Activated CD4-positive, alpha-beta T cell treated with anti-CD3 and anti-CD28 coated beads, Interleukin-2, Interleukin-6, amounts not matched to agents 100 ng/mL and 50 ng/mL, durations not matched to agents 16 hours and 8 hours (primary cell): ENCODE measurements around the gene SPIB.
A peak's percentile ranks its signal among the peaks of the same experiment; 100 is the strongest.

ENCODE experiments used
- DNase-seq: peaks from one replicate; pipeline ENCODE4 v3.0.0-alpha.2; 2020

SPIB gene

DNA sequence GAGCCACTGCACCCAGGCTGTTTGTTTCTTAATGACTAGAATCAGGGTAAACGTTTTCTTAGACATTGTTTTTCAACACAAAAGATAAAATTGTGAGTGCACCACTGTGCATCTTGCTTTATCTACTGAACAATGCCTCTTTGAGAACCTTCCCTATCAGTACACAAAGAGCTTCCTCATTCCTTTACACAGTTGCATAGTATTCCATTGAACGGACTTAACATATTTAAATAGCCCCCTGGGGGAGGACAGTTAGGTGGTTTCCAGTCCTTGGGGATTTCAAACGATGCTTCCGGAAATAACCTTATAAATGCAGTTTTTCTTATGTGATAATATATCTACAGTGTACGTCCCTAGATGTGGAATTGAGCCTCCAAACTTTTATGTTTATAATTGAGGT is 26.0 kb upstream of the SPIB start:
- no peak for DNase-seq

DNA sequence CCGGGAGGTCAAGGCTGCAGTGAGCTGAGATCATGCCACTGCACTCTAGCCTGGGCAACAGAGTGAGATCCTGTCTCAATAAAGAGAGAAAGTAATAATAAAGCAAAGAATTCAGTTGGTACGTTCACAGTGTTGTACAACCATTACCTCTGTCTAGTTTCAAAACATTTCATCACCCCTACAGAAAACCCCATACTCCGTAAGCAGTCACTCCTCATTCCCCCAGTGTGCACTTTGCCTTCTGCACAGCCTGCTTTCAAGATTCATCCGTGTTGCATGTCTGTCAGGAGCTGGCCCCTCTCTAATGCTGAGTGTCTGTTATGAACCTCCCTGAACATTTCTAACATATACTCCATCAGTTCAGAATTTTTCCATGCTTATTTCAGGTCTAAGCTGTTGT is 25.1 kb upstream of the SPIB start:
- DNase-seq, result no peak

DNA sequence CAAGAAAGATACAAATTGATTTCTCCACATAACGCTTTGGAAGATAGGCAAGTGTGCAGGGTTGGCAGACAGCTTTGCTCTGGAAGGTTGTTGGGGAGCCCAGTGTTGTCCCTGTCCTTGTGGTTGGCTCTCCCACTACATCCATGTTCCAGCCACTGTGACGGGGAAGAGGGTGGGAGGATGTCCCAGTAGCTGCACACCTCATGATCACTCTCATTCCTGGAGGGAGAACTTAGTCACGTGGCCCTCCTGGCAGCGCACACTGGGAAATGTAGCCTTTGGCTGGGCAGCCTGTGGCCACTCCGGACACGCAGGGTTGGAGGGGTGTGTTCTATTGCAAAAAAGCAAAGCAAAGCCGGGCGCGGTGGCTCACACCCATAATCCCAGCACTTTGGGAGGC is 24.7 kb upstream of the SPIB start:
- DNase-seq, result no peak

DNA sequence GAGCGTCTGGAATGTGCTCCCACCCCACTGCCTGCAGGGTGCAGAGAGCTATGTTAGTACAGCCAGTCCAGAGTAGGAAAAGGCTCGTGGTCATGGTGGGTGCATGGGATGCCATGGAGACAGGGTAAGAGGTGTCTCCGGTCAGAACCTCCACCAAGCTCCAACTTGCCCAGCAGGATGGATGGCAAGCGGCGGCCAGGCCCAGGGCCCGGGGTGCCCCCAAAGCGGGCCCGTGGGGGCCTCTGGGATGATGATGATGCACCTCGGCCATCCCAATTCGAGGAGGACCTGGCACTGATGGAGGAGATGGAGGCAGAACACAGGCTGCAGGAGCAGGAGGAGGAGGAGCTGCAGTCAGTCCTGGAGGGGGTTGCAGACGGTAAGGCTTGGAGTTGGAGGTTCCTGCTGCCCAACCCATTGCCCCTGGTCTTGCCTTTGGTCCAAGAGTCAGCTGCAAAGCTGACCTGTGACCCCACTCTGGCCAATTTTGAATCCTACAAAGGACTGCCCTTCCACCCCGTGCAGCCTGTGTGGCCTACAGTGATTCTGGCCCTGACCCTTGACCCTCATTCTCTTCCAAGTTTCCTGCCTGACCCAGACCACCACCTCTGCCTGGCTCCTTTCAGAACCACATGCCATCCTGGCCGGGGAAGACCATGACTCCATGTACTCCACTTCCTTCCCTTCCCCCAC is 19.9 kb upstream of the SPIB start:
- DNase-seq, result no peak

DNA sequence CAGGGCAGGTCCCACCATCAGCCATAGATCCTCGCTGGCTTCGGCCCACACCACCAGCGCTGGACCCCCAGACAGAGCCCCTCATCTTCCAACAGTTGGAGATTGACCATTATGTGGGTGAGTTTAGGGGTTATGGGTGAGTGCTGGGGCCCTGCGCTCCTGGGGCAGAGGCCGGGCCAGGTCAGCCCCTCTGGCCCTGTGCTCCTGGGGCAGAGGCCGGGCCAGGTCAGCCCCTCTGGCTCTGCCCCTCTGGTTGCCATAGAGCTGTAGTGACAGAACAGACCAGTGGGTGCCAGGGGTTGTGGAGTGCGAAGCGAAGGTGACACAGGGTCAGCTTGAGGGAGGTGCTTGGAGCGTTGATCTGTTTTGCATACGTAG is 19.4 kb upstream of the SPIB start:
- DNase-seq, result no peak

DNA sequence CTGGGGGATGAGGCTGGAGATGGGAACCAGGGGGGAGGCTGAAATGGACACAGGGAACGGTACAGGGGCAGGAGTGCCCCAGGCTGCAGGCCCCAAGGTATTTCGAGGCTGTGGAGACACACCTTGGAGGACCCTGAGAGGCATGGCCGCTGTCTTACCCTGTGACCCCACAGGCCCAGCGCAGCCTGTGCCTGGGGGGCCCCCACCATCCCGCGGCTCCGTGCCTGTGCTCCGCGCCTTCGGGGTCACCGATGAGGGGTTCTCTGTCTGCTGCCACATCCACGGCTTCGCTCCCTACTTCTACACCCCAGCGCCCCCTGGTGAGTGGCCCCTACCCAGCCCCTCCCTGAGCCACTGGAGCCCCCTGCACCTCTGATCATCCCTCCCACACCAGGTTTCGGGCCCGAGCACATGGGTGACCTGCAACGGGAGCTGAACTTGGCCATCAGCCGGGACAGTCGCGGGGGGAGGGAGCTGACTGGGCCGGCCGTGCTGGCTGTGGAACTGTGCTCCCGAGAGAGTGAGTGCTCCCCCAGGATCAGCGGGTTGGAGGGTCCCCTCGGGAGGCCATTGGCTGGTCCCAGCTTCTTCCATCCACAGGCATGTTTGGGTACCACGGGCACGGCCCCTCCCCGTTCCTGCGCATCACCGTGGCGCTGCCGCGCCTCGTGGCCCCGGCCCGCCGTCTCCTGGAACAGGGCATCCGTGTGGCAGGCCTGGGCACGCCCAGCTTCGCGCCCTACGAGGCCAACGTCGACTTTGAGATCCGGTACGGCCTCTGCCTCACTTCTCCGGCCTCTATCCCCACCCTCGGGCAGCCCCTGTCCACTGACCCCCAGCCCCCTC is 16.9 kb upstream of the SPIB start:
- DNase-seq, result no peak

DNA sequence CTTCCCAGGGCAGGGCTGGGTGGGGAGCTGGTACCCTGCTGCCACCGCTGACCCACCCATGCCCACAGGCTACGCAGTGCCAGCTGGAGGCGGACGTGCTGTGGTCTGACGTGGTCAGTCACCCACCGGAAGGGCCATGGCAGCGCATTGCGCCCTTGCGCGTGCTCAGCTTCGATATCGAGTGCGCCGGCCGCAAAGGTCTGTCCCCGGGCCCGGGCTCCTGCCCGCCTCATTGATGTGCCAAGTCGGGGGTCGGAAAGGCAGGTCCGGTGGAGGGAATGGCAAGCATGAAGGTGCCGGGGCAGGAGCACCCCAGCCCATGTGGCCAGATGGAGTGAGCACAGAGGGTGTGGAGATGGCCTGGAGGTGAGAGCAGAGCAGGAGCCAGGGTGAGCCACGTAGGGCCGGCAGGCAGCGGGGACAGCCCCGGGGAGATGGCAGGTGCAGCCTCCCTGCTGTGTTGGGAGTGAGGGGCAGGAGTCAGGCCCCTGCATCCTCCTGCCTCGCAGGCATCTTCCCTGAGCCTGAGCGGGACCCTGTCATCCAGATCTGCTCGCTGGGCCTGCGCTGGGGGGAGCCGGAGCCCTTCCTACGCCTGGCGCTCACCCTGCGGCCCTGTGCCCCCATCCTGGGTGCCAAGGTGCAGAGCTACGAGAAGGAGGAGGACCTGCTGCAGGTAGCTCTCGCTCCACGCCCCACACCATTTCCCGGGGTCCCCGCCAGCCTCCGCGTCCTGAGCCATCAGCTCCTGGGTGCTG is 16.0 kb upstream of the SPIB start:
- no peak for DNase-seq

DNA sequence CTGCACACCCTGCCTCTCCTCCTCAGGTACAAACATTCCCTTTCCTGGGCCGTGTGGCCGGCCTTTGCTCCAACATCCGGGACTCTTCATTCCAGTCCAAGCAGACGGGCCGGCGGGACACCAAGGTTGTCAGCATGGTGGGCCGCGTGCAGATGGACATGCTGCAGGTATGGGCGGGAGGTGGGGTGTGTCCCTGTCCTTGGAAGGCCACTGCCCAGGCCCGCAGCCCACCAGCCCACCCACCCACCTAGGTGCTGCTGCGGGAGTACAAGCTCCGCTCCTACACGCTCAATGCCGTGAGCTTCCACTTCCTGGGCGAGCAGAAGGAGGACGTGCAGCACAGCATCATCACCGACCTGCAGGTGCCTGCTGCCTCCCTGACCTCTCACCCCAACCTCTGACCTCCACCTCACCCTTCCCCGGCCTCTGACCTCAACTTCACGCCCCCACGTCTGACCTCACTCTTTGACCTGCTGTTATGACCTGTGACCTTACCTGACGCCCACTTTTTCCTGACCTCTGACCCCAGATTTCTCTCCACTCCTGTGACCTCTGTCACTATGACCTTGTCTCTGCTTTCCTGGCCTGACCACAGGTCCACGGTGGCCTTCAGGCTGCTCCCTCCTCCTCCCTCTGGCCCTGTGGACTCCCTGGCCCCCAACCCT is 12.4 kb upstream of the SPIB start:
- DNase-seq, result no peak

DNA sequence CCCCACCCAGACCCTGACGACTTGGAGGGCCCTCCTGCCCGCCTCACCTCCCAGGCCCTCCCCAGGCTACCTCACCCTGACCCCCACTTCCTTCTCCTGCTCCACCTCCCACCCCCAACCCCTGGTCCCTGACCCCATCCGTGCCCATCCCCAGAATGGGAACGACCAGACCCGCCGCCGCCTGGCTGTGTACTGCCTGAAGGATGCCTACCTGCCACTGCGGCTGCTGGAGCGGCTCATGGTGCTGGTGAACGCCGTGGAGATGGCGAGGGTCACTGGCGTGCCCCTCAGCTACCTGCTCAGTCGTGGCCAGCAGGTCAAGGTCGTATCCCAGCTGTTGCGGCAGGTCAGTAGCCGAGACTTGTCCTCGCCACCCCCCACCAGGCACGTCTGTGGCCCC is 11.9 kb upstream of the SPIB start:
- DNase-seq, result no peak

DNA sequence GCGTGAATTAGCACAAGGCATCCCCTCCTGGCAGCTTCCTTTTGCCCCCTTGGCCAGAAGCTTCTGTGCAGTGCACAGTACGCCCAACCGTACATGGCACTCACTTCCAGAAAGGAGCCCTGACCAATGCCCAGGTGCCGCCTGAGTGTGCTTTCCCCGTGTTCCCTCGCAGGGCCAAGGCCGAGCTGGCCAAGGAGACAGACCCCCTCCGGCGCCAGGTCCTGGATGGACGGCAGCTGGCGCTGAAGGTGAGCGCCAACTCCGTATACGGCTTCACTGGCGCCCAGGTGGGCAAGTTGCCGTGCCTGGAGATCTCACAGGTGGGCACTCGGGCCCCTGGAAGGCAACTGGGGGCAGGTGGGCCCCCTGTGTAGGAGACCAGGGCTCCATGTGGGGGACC is 9.4 kb upstream of the SPIB start:
- no peak for DNase-seq

DNA sequence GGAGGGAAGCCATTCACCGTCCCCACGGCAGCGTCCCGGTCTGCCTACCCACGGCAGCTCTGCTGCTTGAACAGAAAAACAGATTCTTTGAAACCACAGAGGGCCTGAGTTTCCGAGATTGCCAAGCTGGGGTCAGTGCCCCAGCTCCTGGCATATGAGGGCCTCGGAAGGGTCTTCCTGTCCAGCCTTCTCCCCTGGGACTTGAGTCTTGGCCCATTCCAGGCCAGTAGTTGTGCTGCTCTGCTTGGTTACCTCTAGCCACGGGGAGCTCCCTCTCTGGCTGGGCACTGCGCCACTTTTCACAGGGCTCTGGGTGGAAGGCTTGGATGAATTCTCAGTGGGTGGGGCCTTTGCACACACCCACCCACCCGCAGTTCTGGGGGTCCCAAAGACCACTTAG is 8.6 kb upstream of the SPIB start:
- DNase-seq, result no peak

DNA sequence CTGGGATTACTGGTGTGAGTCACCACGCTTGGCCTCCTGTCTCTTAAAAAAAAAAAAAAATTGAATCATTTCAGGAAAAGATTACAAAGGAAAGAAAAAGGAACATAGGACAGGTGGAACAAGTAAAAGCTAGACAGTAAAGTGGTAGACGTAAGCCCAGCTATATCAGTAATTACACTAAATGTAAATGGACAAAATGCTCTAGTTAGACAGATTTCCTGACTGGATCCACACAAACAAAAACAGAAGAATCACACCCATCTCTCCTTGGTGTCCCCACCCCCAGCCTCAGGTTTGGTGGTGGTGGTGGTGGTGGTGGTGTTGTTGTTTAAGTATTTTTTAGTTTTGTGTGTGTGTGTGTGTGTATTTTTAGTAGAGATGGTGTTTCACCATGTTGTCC is 6.3 kb upstream of the SPIB start:
- DNase-seq, result no peak

DNA sequence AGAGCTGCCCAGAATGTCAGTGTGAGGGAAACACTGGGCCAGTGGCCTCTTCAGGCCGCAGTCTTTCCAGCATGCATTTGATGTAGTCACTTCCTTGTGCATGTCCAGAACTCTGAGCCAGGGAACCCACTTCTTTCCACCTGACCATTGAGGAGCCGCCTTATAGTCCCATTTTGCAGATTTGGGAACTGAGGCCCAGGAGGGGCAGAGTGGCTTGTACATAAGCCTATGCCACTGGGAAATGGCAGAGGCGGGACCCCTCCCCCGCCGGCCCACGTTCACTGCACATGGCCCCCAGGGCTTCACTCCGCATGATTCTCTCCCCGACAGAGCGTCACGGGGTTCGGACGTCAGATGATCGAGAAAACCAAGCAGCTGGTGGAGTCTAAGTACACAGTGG is 5.6 kb upstream of the SPIB start:
- no peak for DNase-seq

DNA sequence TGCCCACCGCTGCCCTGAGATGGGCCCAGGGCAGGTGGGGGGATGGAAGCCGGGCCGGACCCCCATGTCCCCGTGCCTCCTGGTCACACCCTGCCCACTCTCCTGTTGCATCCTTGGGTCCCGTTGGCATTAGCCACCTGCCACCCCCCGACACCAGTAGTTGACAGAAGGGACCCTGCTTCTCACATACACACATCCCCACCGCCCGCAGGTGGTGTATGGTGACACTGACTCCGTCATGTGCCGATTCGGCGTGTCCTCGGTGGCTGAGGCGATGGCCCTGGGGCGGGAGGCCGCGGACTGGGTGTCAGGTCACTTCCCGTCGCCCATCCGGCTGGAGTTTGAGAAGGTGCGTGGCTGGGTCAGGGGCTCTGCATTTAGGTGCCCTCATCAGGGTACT is 5.2 kb upstream of the SPIB start:
- no peak for DNase-seq

DNA sequence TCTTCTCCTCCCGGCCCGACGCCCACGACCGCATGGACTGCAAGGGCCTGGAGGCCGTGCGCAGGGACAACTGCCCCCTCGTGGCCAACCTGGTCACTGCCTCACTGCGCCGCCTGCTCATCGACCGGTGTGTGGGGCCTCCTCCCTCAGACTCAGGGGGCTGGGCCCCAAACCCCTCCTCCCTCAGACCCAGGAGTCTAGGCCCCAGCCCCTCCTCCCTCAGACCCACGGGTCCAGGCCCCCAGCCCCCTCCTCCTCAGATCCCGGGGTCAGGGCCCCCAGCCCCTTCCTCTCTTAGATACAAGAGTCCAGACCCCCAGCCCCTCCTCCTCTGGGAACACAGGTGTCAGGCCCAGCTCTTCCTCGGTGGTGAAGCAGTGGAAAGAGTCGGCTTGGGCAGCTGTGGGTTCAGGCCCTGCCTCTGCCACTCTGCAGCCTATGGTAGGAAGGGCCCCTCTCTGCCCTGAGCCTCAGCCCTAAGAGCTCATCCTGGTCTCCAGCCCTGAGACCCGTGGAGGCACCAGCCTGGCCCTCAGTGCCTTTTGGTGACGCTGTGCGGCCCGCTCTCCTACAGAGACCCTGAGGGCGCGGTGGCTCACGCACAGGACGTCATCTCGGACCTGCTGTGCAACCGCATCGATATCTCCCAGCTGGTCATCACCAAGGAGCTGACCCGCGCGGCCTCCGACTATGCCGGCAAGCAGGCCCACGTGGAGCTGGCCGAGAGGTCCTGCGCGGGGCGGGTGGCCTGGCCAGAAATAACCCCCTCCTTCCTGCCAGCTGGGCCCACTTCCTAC is 3.7 kb upstream of the SPIB start:
- peak; percentile 82 for DNase-seq

DNA sequence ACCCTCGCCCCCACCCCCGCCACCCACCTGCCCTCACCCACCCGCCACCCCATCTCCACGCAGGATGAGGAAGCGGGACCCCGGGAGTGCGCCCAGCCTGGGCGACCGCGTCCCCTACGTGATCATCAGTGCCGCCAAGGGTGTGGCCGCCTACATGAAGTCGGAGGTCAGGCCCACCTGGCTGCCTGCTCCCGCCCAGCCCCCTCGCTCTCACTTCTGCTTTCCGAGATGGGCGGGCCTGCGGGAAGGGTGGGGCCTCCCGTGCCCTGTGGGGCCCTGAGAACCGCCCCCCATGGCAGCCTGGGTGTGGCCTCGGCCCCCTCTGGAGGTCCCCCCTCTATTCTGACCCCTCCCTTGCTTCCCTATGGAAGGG is 3.1 kb upstream of the SPIB start:
- no peak for DNase-seq

DNA sequence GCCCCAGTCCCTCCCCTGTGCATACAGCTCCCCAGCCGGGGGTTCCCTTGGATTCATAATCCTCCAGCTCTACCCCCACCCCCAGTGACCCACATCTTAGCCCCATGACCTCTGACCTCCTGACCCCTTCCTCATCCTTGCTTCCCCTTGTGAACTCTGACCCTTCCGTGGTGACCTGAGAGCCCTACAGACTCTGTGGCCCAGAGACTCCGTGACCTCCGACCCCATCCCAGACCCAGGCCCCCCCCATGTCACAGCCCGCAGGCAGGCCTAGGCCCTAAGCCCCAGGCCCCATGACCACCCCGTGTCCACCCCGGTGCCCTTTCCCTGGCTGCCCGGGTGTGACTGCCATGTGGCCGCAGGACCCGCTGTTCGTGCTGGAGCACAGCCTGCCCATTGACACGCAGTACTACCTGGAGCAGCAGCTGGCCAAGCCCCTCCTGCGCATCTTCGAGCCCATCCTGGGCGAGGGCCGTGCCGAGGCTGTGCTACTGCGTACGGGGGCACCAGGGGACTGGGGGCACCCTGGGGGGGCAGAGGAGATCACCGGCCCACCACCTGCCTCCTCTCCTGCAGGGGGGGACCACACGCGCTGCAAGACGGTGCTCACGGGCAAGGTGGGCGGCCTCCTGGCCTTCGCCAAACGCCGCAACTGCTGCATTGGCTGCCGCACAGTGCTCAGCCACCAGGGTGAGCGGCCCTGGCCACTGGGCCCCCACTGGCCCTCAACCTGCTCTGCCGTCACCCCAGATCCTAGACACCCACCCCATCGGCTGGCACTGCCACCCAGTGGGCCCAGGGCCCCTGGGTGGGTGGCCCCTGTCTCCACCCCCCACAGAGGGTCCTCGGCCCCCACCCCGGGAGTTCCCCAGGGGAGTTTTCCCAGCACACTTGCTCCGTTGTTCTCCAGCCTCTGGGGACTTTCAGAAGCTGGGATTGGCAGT is 2.4 kb upstream of the SPIB start:
- DNase-seq, result no peak

DNA sequence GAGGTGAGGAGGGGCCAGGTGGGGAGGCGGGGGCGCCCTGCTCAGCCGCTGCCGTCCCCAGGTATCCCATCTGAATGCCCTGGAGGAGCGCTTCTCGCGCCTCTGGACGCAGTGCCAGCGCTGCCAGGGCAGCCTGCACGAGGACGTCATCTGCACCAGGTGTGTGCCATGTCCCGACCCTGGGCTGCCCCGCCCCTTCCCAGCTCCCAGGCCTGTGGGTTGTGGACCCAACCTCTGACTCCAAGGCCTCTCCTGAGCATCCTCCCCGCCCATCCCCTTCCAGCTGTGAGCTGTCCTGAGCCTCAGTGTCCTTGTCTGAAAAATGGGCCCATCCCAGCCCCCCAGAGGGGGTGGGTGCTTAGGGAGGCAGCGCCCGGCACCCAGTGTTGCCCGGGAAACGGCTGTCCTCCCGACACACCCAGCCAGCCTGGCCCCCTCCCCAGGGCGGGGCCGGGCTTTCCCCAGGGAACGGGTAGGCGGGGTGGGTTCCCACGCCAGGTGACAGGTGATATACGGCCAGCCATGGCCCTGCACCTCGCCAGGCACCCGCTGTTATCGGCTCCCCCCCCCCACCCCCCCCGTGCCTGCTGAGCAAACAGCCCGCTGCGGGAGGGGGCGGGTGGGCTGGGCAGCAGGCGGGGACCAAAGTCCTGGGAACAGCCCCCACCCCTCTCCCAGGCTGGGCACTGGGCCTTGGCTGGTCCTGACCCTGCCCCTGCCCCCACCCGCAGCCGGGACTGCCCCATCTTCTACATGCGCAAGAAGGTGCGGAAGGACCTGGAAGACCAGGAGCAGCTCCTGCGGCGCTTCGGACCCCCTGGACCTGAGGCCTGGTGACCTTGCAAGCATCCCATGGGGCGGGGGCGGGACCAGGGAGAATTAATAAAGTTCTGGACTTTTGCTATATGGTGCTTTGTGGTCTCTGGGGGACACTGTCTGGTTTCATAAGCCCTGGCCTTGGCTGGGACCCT is 1.3 kb upstream of the SPIB start:
- DNase-seq, result no peak

DNA sequence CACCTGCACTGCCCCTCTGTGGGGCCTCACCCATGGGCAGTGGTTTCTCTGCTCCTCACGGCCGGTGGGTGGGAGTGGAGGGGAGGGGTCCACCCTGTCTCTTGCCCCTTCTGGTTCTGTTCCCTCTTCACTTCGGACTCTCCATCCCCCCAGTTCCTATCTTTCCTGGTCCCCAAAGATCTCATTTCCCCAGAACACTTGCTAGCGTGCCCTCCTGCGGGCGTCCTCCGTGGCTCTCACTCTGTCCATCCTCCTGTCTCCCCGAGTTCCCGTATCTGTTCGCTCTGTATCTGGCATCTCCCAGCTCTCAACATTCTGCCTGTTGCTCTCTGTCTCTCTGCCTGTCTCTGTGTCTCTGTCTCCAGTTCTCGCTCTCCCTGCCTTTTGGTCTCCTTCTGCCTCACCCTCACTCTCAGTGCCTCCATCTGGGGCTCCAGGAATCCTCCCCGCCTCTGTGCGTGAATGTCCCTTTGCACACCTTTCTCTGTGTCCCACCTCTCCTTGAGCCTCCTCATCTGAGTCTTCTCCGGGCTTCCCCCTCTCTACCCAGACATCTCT is 363 bp downstream of the SPIB start:
- DNase-seq, result no peak

DNA sequence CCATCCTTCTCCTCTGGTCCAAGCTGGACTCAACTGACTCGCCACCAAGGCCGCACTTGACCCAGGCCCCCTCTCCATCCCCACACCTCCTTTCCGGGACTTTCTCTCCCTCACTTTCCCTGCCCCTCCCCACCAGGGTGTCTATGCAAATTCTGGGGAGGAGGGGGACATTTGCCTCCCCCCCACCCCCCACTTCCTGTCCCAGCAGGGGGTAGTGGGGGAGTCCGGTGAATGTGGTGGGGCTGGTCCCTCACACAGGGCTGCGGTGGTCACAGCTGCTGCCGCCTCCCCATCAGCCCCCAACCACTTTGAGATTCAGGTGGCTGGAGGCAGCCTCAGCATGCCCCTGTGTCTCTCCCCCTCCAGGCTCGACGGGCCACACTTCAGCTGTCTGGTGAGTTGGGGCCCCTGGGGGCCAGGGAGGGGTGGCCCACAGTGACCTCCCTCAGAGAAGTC is 870 bp downstream of the SPIB start:
- DNase-seq, result no peak
